GM12864 (cell line): ENCODE data around the gene UPB1.

Experiments used
- DNase-seq: peaks from one replicate; pipeline ENCODE4 v3.0.0-alpha.2; 2011; ENCODE audit warnings: low read depth
- H3K4me3 ChIP-seq: 2 replicates; pipeline ENCODE4 v1.5.1; 2011; ENCODE audit warnings: mild to moderate bottlenecking, low read depth, low read length, control low read depth
- CTCF ChIP-seq: IDR thresholded peaks from 2 replicates; pipeline ENCODE4 v1.5.1; 2011; ENCODE audit warnings: low read depth, mild to moderate bottlenecking, moderate library complexity, low read length, control low read depth, inconsistent platforms; ENCODE audit errors: missing control alignments

Gene UPB1

GRCh38 chr22:24540470-24540869, 45.3 kb downstream of the UPB1 start:
- DNase-seq = no peak
- no peak overlapping the region for H3K4me3 ChIP-seq
- no peak for TF ChIP-seq CTCF

GRCh38 chr22:24541681-24542515, 46.8 kb downstream of the UPB1 start:
- no peak overlapping the region for H3K4me3 ChIP-seq
- TF ChIP-seq CTCF = no peak
- DNase-seq = no peak

DNA sequence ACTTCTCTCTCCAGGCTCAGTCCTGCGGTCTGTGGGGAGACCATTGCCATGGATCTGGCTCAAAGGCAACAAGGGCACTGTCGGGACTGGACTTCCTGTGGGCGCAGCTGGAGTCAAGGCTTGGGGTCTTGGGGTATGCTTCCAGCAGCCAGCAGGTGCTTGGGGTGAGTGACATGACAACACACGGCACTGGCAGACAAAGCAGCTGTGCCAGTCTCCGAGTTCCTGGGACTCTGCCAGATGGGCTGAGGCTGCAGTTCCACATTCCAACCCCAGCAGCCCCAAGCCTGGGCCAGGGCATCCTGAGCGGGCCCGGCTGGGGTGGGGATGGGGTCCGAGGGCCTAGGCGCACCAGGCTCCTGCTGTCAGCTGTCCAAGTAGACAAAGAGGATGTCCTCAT, 47.5 kb downstream of the UPB1 start:
- no peak overlapping the region for H3K4me3 ChIP-seq
- no peak for TF ChIP-seq CTCF
- DNase-seq = no peak

- no peak for DNase-seq
- no peak for TF ChIP-seq CTCF
- H3K4me3 ChIP-seq = no peak overlapping the region
These were observed 48.1 kb downstream of the UPB1 start for GRCh38 chr22:24543185-24543601.

DNA sequence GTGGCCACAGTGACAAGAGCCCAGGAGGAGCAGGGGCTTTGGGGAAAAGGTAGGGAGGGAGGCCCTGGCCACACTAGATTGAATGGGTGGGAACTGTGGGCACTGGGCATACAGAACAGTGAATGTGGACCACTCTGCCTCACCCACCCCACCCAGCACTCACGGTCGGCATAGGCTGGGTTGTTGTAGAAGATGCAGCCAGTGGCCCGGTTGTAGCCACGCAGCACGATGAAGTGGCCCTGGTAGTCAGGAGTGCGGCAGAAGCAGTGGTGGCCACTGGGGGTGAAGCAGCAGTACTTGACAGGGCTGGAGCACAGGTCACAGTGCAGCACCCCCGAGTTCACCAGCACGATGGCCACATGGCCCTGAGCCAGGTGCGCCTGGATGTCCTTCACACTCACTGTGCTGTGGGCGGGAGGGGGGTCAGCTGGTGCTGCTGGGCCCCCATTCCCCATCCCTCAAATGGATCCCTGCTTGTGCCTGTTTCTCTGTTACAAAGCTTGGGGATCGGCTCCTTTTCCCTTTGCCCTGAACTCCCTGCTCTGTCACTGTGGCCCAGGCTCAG, 48.6 kb downstream of the UPB1 start:
- no peak overlapping the region for H3K4me3 ChIP-seq
- no peak for DNase-seq

DNA sequence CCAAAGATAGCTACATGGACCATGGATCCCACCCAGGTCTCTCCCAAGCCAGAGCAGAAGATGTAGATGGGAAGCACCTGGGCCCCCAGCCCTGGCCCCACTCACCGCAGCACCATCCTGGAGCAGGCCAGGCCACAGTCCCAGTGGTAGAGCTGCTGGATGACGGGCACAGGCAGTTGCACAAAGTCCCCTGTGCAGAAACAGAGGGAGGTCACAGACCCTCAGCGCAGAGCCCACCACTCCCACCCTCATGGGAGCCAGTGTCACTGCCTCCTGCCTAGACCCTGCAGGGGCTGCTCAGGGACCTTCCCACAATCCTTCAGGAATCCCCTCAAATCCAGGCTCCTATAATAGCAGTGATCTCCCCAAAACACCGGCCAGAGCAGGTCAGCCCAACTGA, 53.7 kb downstream of the UPB1 start:
- no peak overlapping the region for H3K4me3 ChIP-seq
- TF ChIP-seq CTCF = no peak
- DNase-seq = no peak

More for the DNA sequence above, 48.6 kb downstream of the UPB1 start:
- TF ChIP-seq CTCF = no peak
